NK-92 (cell line): ENCODE measurements around the gene CHRNA7.

Source experiments
- DNase-seq: peaks from one replicate; lab custom pipeline; 2025; ENCODE audit not compliant: unreplicated experiment; lab: John Stamatoyannopoulos, UW

Gene CHRNA7

GRCh38 chr15:32067115-32067514 is 36.8 kb downstream of the CHRNA7 start:
- DNase-seq: no peak

GRCh38 chr15:32089851-32090359 is 59.6 kb downstream of the CHRNA7 start:
- no peak for DNase-seq

- DNase-seq: no peak
Observed at GRCh38 chr15:32091505-32092380, 61.4 kb downstream of the CHRNA7 start.

- DNase-seq: no peak
Observed at GRCh38 chr15:32096213-32096612, 65.9 kb downstream of the CHRNA7 start.

- DNase-seq: no peak
Observed at GRCh38 chr15:32096916-32097617, 66.8 kb downstream of the CHRNA7 start.

GRCh38 chr15:32098033-32098432 is 67.7 kb downstream of the CHRNA7 start:
- no peak for DNase-seq

GRCh38 chr15:32099097-32099785 is 68.9 kb downstream of the CHRNA7 start:
- DNase-seq: no peak

GRCh38 chr15:32099956-32100684 is 69.8 kb downstream of the CHRNA7 start:
- no peak for DNase-seq

GRCh38 chr15:32104061-32104995 is 74.0 kb downstream of the CHRNA7 start:
- no peak for DNase-seq

- DNase-seq: no peak
Observed at GRCh38 chr15:32105258-32106241, 75.2 kb downstream of the CHRNA7 start.

GRCh38 chr15:32106401-32107381 is 76.4 kb downstream of the CHRNA7 start:
- DNase-seq: no peak

GRCh38 chr15:32107477-32108080 is 77.3 kb downstream of the CHRNA7 start:
- DNase-seq: no peak

- DNase-seq: no peak
Observed at GRCh38 chr15:32108661-32109060, 78.3 kb downstream of the CHRNA7 start.

GRCh38 chr15:32112101-32112500 is 81.8 kb downstream of the CHRNA7 start:
- DNase-seq: no peak

GRCh38 chr15:32113224-32113623 is 82.9 kb downstream of the CHRNA7 start:
- DNase-seq: no peak

GRCh38 chr15:32117122-32117521 is 86.8 kb downstream of the CHRNA7 start:
- no peak for DNase-seq

GRCh38 chr15:32119286-32119685 is 89.0 kb downstream of the CHRNA7 start:
- DNase-seq: no peak
